Dermis blood vessel endothelial cell (primary cell): Measurements from ENCODE around the gene ASCC1. TPM values are rescaled to one million over a fixed set of nuclear protein-coding genes. Genes with fewer than 3 reads are reported as not detected.
A peak's percentile ranks its signal among the peaks of the same experiment; 100 is the strongest.
"Not testable (repeated sequence)": the region's sequence is repeated elsewhere in the genome, so short reads cannot be mapped to it uniquely, and the experiment has no call there.

ENCODE experiments used
- DNase-seq: peaks from one replicate; pipeline ENCODE4 v3.0.0; 2010
- total RNA-seq: library from RNA; depleted of rRNA; stranded (reverse); fragments of >200 nt; gene quantifications from 2 replicates; pipeline ENCODE4 v1.2.3, GENCODE V29; 2014

ASCC1 gene
- total RNA-seq, 1 donor from 2014 or later = 33.5 TPM

DNA sequence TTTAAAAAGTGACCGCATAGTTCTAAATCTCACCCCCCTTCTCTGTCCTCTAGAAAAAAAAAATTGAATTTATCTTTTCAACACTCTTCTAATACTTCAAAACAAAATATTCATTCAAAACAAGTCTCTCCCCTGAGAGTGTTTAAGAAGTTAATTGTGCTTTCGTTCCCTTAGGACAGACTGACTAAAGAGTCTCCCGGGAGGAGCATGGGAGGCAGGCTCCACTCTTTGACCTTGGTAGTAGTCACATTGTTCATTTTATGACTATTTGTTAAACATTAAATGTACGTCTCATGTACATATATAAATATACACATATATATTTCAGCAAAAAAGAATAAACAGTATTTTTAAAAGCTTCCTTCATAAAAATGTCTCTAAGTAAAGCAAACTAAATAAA, 92.5 kb downstream of the ASCC1 start:
- DNase-seq = no peak

DNA sequence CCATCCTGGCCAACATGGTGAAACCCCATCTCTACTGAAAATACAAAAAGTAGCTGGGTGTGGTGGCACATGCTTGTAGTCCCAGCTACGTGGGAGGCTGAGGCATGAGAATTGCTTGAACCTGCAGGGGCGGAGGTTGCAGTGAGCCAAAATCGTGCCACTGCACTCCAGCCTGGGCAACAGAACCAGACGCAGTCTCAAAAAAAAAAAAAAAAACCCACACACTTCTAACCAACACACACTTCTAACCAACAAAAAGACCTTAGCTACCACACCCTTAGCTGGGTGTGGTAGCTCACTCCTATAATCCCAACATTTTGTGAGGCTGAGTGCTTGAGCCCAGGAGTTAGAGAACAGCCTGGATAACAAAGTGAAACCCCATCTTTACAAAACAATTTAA, 93.9 kb downstream of the ASCC1 start:
- no peak for DNase-seq

DNA sequence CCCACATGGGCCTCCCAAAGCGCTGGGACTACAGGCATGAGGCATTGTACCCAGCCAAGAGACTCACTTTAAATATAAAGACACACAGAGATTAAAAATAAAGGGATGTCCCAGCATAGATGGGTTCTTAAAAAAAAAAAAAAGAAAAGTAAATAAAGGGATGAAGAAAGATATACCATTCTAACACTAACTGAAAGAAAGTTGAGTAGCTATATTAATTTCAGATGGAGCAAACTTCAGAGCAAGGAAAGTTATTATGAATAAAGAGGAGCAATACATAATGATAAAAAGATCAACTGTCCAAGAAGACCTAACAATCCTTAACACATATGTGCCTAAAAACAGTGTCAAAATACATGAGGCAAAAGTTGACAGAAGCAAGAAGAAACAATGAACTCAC, 94.7 kb downstream of the ASCC1 start:
- DNase-seq = no peak

DNA sequence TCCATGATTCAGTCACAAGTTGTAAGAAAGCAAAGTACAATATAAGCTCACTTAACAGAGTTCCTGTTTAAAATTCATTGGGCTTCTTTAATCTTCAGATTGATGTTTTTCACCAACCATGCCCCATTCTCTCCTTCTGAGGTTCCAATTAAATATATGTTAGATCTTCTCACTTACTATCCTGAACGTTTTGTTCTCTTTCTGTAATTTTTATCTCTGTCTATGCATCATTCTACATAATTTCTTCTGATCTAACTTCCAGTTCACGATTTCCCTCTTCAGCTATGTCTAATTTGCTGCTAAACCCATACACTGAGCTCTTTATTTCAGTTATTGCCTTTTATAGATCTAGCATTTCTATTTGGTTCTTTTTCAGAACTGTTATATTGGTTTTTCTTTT, 99.7 kb downstream of the ASCC1 start:
- no peak for DNase-seq

DNA sequence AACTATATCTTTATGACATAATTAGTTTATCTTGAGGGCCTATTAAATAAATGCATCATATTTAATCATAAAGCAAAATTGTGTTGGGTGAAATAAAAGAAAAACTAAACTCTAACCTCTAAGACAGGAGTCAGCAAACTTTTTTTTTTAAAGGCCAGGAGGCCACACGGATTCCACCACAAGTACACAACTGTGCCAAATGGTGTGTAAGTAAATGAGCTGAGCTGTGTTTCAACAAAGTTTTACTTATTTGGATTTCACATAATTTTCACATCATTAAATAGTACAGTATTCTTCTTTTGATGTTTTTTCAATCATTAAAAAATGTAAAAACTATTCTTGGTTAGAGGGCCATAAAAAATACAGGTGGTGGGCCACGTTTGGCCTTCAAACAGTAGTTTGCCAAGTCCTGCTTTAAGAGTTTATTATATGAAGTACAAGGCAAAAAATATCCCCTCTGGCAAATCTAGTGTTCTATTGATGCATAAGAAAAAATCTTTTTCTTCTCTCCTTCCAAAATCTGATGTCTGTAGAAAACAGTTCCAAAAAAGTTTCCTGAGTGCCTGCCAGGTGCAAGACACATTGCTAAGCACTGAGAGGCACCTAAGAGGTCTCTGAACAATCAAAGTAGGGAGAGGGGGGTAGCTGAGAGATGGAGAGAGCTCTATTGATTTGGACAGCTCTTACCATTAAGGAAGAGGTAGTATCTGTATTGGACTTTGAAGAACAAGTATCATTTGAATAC, 101.2 kb downstream of the ASCC1 start:
- DNase-seq = no peak

DNA sequence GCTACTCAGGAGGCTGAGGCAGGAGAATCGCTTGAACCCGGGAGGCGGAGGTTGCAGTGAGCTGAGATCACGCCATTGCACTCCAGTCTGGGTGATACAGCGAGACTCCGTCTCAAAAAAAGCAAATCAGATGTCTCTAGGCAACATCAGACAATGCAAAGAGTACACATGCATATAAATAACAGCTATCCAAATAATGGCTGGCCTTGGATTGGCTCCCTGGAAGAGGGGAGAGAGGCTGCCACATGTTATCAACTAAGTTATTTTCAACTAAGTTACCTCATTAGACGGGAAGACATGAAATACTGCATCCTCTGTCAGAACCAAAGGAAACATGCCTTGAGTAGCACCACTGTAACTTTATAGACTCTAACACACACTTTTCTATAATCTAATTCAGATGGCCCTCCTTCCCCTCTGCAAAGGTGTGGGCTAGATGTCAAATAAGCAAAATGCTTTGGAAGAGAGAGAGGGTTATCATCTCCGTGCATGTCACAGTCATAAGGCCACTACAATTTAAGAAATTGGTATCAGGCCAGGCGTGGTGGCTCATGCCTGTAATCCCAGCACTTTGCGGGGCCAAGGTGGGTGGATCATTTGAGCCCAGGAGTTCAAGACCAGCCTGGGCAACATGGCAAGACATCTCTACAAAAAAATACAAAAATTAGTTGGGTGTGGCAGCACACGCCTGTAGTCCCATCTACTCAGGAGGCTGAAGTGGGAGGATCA, 105.2 kb downstream of the ASCC1 start:
- no peak for DNase-seq

DNA sequence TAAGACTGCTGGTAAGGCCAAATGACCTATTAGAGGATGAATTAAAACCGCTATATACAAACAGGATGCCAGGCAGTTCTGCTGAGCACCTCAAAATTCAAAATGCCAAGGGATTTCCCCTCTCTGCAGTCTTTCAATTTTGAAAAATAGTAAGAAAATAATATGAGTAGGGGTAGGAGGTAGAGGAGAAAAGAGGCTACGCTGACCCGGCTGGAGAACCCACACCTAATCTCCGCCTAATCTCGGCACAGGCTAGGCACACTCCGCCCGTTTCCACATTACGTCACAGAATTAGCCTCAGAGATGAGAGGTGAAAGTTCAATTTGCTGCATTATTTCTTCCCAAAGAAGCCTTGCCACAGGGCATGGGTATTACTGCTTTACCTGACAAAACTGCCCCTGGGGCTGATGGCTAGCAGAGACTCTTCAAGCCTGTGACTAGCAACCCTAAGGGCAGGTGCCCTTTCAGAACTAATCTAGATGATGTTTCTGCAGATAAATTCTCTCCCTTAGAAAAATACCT, 106.4 kb downstream of the ASCC1 start:
- DNase-seq = no peak

DNA sequence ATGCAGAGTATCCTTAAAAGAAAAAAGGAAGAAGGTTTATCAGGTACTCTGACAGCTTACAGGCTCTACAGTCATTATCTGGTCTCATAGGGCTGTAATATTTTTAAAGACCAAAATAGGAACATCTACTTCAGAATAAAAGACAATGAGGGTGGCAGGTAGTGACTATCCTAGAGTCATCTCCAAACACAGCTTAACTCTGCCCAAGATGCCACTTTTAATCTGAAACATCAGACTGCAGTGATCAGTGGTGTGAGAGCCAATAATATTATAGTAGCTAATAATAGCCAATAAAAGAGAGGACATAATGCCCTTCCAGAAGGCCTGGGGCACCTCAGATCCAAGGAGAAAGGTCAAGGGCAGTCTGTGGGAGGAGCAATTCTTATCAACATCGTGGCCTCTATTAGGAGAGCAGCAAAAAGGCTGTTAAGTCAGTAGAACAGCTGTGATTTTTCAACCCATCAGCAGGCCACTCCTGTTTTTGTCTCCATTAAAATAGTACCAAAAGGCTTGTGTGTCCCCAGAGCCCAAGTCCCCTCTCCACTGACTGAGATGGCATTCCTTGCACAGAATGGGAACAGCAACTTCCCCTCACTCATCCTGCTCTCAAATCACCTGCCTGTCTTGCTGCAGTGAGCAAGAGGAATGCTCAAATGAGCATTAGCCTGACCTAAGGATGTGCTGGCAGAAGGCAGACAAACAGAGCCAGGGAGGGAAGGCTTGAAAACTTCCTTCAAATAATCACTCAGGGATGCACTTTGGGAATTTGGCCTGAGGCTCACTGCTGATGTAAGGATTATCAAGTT, 107.0 kb downstream of the ASCC1 start:
- DNase-seq = no peak

DNA sequence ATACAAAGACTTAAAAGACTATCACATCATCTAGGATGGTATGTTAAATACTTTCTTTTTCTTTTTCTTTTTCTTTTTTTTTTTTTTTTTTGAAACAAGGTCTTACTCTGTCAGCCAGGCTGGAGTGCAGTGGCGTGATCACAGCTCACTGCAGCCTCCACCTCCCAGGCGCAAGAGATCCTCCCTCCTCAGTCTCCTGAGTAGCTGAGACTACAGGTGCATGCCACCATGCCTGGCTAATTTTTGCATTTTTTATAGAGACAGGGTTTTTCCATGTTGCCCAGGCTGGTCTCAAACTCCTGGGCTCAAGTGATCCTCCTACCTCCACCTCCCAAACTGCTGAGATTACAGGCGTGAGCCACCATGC, 108.1 kb downstream of the ASCC1 start:
- not testable (repeated sequence) for DNase-seq

DNA sequence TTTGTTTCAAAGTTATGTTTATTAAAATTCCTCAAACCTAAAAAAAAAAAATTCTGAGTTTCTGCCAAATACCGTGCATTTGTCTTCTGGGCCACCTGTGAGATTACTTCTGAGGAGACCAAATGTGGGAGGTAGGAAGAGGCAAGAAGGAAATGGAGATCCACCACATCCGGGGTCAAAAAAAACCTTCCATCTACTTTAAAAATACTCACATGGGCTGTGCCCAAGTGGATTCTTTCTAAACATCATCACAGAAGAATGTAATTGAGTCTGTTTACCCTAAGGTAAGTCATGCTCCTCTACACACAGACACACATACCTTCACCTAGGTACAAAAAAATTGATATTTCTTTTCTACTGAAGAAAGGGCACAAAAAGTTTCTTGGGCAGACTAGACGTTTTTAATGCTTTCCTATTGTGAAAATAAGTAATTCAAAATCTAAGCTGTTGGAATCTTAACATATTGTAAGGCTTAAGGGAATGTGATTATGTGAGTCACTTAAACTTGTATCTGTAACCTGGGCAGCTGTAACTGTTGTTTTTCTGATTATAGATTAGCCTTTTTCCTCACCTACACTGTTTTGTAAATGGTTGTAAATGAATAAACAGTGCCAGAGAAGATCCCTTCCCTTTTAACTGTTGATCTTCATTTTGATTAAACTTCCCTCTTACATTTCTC, 108.6 kb downstream of the ASCC1 start:
- no peak for DNase-seq

DNA sequence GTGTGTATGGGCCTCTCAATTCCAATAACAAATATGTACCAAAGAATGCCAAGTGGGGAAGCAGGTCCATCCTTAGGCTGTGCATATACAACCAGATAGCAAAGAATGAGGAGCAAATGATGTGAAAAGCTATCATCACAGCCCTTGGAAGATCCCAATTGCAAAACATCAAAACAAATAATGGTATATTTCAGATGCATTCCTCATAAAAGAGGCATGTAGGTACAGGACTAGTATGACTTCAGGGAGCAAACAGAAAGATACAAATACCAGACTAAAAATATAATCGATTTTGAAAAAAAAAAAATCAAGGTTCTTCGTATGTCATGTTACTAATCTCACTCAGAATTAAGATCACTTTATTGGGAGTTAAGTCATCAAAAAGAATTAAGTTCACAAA, 109.2 kb downstream of the ASCC1 start:
- DNase-seq = no peak

DNA sequence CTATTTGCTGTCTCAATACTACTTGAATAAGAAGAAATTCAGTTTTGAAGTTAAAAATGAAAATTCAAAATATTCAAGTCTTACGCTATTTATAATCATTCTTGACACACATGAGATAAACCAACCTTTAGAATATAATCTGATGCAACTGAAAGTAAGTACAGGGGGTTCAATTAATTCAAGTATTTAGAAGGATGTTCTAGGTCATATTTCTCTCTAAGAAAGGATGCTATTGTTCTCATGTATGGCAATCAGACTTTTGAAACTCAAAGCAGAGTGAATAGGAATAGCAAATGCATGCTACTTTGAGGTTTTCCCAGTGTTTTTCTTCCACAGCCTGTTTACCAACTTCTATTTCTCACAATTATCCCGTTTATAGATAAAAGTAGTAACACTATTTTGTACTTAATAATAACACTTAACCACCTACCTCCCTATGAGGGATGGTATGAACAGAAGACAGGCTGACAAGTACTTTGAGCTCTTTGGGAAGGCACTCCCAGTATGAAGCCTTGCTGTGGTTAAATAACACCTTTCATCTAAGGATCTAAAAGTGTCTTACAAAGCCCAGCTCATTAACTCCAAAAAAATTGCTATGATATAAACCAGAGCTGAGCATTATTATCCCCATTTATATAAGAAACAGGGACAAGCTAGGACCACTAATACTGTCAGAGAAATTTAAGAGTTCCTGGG, 109.8 kb downstream of the ASCC1 start:
- DNase-seq = no peak

DNA sequence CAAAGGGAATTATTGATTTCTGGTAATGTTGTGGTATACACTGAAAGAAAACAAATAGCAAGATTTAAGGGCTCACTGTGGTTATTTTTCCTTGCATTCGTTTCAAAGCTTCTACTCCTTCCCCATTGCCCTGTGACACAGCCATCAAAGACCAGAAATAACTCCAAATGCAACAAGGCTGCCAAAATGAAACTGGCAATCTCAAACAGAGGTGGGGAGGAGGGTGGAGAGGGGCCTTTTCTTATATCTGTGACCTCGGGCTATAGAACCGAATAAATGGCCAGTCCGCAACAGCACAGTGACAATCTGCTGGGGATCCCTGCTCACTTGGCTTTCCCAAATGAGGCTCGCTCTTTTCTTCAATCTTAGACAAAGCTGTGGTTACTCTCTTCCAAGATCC, 110.4 kb downstream of the ASCC1 start:
- DNase-seq = no peak

DNA sequence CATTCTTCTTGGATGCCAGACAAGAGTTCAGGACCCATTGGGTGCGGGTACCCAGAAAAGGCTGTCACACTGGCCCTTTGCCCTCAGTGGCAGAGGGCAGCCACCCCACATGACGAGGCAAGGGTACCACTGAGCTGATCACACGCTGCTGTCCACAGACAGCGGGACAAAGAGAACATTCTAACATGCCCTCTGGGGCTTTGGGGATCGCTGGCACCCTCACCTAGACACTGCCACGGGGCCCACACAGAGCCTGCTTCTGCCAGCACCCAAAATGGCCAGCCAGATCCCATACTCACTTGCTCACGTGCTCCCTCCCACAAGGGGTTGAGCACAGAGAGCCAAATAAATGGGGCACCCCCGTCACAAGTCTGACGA, 111.0 kb downstream of the ASCC1 start:
- DNase-seq = no peak

DNA sequence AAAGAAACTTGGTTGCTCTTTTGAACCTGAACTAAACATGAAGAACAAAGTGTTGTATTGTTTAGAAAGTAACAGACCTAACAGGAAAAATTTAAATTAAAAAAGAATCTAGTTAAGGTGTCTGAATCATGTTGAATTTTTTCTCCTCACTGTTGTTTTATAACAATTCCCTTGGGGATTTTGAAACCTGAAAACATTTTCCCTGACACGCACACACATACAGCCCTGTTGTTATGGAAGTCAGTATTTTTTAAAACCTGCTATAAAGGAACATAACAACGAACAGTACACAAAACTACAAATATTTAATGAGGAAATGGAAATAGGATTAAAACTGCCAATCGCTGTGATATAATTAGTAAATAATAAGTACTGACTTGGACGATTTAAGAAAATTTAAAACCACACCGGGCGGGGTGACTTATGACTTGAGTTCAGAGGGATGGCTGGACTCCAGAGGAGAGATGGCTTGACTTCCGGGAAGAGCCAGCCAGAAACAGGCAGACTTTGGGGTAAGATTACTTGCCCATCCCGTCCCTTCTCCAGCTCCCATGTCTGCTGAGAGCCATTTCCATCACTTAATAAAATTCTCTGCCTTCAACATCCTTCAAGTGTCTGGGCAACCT, 111.5 kb downstream of the ASCC1 start:
- no peak for DNase-seq

DNA sequence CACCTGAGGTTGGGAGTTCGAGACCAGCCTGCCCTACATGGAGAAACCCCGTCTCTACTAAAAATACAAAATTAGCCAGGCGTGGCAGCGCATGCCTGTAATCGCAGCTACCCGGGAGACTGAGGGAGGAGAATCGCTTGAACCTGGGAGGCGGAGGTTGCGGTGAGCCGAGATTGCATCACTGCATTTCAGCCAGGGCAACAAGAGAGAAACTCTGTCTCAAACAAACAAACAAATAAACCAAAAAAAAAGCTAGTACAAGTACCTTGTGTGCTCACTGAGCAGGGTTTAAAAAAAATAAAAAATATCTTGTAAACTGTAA, 116.5 kb downstream of the ASCC1 start:
- DNase-seq = no peak

DNA sequence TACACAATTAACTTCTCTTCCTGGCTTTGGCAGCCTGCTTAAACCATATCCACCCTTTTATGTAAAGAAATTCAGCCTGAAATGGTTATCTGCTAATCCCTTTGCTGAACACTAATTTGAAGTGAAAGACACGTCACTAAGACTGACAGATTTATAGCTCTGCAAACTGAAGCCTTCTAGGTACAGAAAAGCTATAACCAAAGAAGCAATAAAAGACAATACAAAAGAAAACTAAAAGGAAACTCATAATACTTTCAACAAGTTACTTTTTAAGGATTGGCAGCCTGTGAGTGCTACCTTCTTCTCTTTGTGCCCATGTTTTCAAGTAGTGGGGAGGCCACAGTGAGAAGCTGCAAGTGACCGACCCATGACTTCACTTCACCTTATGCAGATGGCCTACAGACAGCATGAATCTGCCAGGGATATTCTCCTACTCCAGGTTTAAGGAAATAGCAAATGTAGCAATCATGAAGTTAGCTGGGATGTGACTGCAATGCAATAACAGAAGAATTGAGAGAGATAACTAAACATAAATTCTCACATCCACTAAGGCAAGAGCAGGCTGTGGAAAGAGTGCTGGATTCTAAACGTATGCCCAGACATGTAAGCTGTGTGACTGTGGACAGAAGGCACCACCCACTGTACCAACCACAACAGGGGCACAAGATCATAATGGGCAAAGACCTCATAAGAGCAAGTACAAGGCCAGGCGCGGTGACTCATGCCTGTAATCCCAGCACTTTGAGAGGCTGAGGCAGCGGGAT, 117.1 kb downstream of the ASCC1 start:
- no peak for DNase-seq

DNA sequence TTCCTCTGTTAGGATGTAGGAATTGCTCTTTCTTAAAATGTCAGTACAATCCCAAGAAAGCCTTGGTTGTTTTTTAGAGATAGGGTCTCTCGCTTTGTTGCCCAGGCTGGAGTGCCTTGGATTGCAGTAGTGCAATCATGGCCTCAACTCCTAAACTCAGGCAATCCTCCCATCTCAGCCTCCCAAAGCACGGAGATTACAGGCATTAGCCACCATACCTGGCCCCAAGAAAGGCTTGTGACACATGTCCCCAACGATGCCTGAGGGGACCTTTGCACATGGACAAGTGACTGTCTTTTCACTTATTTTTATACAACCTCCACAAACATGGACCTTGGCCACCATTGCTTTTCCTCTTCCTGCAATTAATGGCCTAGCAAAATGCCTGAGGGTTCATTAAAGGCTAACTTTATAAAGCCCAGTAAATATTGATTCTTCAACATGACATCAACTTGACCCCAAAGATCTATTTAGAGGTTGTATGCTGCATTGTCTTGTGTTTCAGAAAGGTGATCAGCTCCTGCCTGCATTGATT, 117.7 kb downstream of the ASCC1 start:
- DNase-seq = no peak

DNA sequence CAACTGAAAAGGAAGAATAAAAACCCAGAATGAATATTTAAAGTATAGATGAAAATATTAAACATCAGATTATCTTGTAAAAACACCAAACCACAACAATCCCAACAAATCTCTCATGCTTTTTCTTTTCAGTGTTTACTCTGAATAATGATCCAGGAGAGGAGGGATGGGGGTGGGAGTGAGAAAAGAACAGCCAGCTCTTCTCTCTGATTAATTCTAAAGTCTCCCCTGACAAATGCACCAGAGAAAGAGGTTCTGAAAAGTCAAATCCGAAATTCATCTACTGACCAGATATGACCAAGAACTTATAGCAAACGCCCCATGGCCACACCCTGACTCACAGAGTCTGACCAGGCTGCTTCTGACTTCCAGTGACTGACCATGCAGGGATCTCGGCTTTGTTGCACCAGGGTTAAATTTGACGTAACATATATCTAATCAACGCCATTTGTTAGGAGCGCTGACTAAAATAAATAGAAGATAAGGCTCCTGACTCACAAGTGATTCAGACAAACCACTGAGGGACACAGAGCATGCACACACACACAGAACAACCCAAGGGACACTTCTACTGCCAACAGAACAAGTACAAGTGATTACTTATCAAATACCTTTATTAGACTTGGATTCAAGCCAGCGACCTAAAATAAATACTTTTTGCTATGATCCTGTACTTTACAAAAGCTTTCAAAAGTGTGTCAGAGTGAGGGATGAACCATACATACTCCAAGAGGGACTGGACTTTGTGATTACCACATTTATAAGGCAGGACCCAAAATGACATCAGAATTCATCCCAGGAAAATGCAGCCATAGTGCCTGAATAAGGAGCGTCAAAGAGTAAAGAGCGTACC, 118.4 kb downstream of the ASCC1 start:
- DNase-seq = peak; percentile 57
